ENCODE data around the gene EEF1A2.

- TF ChIP-seq POLR2A (IDR thresholded peaks at IDR 0.05), result no peak
- no peak for TF ChIP-seq CTCF (IDR thresholded peaks at IDR 0.05 in 8 of 11, conservative IDR thresholded peaks at IDR 0.05 in 3 of 11)
- no peak for TF ChIP-seq POLR2AphosphoS5 (IDR thresholded peaks at IDR 0.05)
Measured at GRCh38 chr20:63462244-63462643, 36.6 kb downstream of the EEF1A2 start.

Measured in spleen (tissue), 7 donors.